Keratinocyte (primary cell): ENCODE measurements around the gene GRIK2.

Experiments
- EZH2 ChIP-seq: IDR thresholded peaks from one replicate; pipeline ENCODE4 v1.6.1; 2012; ENCODE audit warnings: inconsistent platforms, mild to moderate bottlenecking, low read length, moderate library complexity
- TF ChIP-seq, protein P1 (sequence below), 3 experiments: IDR thresholded peaks in 1 of 3; conservative IDR thresholded peaks in 1 of 3; optimal IDR thresholded peaks in 1 of 3; 2 replicates in 2 of 3; 3 replicates in 1 of 3; pipeline versions ENCODE3 to v1.5.1; 2011; ENCODE audit warnings: low read length in 3 of 3, mild to moderate bottlenecking in 3 of 3, moderate library complexity in 2 of 3, control low read depth in 1 of 3, inconsistent platforms in 1 of 3; ENCODE audit not compliant: insufficient read depth in 2 of 3; ENCODE audit errors: extremely low read depth in 1 of 3

DNA sequence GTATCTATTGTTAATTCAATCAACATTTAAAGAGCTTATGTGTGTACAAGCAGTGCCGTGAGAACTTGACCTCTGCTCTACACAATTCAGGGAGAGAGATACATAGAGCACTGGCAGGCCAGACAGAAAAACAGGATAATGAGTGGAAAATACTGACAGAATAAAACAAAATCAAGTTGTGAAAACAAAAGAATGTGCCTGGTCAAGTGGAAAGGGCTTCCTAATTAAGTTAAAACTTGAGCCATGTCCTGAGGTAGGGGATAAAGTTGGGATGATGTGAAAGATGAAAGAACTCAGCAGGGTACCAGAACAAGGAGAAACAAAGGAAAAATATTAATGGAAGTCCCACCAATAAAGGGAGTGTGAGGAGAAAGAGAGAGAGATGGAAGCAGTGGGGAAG is 672.8 kb downstream of the GRIK2 start:
- TF ChIP-seq, protein P1, sequence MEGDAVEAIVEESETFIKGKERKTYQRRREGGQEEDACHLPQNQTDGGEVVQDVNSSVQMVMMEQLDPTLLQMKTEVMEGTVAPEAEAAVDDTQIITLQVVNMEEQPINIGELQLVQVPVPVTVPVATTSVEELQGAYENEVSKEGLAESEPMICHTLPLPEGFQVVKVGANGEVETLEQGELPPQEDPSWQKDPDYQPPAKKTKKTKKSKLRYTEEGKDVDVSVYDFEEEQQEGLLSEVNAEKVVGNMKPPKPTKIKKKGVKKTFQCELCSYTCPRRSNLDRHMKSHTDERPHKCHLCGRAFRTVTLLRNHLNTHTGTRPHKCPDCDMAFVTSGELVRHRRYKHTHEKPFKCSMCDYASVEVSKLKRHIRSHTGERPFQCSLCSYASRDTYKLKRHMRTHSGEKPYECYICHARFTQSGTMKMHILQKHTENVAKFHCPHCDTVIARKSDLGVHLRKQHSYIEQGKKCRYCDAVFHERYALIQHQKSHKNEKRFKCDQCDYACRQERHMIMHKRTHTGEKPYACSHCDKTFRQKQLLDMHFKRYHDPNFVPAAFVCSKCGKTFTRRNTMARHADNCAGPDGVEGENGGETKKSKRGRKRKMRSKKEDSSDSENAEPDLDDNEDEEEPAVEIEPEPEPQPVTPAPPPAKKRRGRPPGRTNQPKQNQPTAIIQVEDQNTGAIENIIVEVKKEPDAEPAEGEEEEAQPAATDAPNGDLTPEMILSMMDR (optimal IDR thresholded peaks at IDR 0.05 in 1 of 3, IDR thresholded peaks at IDR 0.05 in 1 of 3, conservative IDR thresholded peaks at IDR 0.05 in 1 of 3; ENCODE audit: extremely low read depth in 1 of 3, insufficient read depth in 2 of 3, low read length in 3 of 3) = no peak
- no peak for TF ChIP-seq EZH2
